HG03280 (cell line): Measurements from ENCODE around the gene ZNF575.
A peak's percentile ranks its signal among the peaks of the same experiment; 100 is the strongest.
"Not testable (repeated sequence)": the region's sequence is repeated elsewhere in the genome, so short reads cannot be mapped to it uniquely, and the experiment has no call there.

Experiments used
- ATAC-seq: cut with Tn5 transposase; IDR thresholded peaks from one replicate; pipeline ENCODE4 v1.9.1; 2021; ENCODE audit warnings: mild to moderate bottlenecking, moderate library complexity; ENCODE audit not compliant: unreplicated experiment

ZNF575 gene

DNA sequence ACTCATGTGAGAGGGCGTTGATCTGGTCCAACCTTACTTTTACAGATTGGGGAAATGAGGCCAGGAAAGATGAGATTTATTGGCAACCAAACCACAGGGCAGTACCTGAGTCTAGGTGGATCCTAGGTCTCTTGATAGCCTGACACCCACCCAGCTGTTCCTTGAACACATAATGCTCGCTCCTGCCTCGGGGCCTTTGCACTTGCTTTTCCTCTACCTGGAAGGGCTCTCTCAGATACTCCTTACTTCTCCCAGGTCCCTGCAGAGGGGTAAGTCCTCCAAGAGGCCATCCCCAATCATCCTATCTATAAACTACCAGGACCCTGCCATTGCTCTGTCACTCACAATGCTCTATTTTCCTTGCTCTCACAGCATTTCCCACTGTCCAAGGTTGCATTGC, 7.4 kb downstream of the ZNF575 start:
- no peak for ATAC-seq

DNA sequence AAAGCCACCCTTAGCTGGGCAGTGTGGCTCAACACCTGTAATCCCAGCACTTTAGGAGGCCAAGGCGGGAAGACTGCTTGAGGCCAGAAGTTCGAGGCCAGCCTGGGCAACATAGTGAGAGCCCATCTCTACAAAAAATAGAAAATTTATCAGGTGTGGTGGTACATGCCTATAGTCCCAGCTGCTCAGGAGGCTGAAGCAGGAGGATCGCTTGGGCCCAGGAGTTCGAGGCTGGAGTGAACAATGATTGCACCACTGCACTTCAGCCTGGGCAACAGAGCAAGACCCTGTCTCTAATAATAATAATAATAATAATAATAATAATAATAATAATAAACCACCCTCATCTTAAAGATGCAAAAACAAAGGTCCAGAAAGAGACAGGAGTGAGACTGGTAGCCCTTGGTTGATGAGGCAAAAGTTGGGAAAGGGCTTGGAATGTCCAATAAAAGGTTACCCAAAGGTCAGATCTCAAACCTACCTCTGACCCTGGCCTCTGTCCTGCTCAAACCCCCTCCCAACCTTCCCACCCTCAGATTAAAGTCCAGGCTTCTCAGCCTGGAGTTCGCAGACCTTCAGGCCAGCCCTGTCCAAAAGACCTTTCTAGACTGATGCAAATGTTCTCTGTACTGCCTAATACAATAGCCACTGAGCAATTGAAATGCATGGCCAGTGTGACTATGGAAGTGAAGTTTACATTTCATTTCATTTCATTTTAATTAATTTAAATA, 9.1 kb downstream of the ZNF575 start:
- ATAC-seq: no peak

- ATAC-seq: no peak
These were observed 11.1 kb downstream of the ZNF575 start for GRCh38 chr19:43544077-43544476.

DNA sequence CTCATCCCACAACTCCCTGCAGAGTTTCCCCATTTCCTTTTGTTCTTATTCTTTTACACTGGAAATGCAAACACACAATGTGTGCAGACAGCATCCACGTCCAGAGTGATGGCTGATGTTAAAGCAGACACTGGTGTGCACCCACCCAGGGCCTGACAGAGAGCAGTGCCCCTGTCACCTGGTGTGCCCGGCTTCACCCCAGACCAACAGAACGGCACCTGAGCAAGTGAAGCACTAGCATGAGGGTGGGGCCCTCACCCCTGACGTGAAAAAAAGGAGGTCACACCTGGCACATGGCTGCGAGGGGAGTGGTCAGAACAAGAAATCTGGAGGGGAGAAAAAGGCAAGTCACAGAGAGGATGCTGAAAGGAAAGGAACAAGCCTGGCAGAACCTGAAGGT, 12.3 kb downstream of the ZNF575 start:
- no peak for ATAC-seq

GRCh38 chr19:43545981-43546380, 13.0 kb downstream of the ZNF575 start:
- ATAC-seq: no peak

DNA sequence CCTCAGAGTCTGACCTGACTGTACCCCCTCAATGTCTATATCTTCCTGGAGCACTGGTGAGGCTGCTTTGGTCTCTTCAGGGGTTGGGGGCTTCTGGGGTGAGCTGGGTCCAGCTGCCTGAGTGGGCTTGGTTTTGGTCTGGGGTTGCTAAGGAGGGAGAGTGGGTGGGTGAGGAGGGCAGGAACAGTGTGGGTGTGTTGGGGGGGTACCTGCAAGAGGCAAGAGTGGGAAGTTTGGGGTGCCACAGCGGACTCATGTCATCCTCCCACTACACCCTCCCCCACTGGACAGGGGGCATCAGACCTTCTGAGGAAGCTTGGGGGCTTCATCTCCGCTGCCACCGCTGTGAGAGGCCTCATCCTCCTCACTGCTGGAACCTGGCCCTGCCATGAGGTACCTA, 13.6 kb downstream of the ZNF575 start:
- ATAC-seq: no peak

GRCh38 chr19:43547926-43548325, 14.9 kb downstream of the ZNF575 start:
- not testable (repeated sequence) for ATAC-seq

- ATAC-seq: no peak
These were observed 15.7 kb downstream of the ZNF575 start for GRCh38 chr19:43548706-43549105.

GRCh38 chr19:43551399-43552197, 18.6 kb downstream of the ZNF575 start:
- ATAC-seq: no peak

DNA sequence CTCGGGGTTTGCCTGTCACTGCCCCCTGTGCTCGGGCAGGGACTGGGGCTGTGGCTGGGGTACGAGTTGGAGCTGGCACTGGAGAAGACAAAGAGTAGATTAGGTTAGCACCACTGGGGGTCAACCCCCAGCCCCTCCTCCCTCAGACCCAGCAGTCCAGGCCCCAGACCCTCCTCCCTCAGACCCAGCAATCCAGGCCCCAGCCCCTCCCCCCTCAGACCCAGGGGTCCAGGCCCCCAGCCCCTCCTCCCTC, 19.1 kb downstream of the ZNF575 start:
- no peak for ATAC-seq

- no peak for ATAC-seq
These were observed 19.6 kb downstream of the ZNF575 start for GRCh38 chr19:43552616-43553015.

- no peak for ATAC-seq
These were observed 20.7 kb downstream of the ZNF575 start for GRCh38 chr19:43553656-43554055.

- ATAC-seq: no peak
These were observed 21.4 kb downstream of the ZNF575 start for GRCh38 chr19:43554317-43554895.

- ATAC-seq: no peak
These were observed 22.3 kb downstream of the ZNF575 start for GRCh38 chr19:43555185-43555770.

GRCh38 chr19:43560687-43561086, 27.7 kb downstream of the ZNF575 start:
- ATAC-seq: no peak

DNA sequence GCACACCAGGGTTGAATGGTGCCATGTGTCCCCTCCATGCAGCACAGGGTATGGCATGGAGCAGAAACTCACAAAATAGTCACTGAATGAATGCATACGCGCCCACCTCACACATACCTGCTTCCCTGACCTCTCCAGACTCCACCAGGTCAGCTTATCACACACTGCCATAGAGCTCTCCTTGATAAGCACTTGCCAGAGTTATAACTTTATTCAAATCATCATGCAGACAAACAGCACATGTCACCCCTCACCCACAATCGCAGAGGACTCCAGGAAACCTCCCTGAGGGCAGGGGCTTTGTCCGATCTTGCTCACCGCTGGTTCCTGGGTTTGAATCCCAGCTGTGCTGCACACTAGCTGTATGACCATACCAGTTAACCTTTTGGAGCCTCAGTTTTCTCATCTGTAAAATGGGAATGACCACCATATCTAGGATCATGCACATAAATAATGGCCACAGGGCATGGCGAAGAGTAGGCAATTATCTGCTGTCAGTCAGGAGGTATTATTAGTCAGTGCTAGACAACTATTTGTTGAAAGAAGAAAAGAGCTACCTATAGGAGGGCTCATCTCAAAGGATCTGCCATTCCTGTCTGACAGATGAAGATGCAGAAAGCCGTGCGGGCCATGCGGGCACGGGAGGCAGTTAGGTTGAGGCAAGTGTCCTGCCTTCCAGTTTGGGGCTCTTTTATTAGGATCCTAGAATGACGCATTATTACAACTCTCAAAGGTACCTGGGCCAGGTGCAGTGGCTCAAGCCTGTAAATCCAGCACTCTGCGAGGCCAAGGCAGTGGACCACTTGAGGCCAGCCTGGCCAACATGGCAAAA, 28.4 kb downstream of the ZNF575 start:
- ATAC-seq: no peak

DNA sequence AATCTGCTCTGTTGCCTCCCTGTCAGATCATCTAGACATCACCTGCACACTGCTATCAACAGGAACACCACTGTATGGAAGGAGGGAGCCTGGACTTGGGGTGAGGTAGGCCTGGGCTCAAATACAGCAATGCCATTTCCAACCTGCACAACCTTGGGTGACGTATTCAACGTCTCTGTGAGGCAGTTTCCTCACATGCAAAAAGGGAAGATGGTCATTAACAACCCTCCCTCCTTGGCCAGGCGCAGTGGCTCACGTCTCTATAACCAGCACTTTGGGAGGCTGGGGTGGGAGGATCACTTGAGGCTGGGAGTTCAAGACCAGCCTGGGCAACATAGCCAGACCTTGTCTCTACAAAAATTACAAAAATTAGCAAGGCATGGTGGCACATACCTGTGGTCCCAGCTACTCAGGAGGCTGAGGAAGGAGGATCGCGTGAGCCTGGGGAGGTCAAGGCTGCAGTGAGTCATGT, 29.3 kb downstream of the ZNF575 start:
- ATAC-seq: no peak

GRCh38 chr19:43562698-43563241, 29.8 kb downstream of the ZNF575 start:
- ATAC-seq: peak; percentile 55

DNA sequence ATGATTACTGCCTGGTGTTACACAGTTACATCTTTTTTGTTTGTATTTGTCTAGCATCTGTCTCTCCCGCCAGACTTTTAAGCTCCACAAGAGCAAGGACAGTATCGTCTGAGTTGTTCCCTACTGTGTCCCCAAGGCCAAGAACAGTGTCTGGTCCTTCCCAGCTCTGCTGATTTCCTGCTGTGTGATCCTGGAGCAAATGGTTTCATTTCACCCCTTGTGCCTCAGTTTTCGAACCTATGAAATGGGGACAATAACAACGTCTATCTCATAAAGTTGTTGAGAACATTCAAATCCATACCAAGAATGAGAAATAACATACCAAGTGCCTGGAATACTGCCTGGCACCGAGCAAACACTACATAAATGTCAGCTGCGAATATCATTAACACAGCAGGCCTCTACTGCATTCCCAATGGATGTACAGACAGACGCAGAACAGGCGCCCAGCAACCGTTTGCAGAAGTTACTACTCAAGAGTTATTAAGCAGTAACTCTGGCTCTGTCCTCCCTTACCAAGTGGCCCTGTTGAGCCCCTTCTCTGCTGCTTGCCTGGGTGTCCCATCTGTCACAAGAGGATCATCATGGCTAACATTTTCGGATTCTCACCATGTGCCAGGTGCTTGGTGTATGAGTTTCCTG, 30.9 kb downstream of the ZNF575 start:
- ATAC-seq: no peak

GRCh38 chr19:43564800-43565199, 31.8 kb downstream of the ZNF575 start:
- no peak for ATAC-seq
